Parathyroid adenoma (tissue), 2 donors: ENCODE data around the gene ADGRA3.

Experiments used
- H2AFZ ChIP-seq: fragments of 300-600 bp; sonication (generic); one replicate; pipeline ENCODE4 v1.7.0; 2017; ENCODE audit warnings: antibody characterized with exemption, mild to moderate bottlenecking
- H3K27ac ChIP-seq: fragments of 300-600 bp; sonication (generic); one replicate; pipeline ENCODE4 v1.7.0; 2017
- H3K27me3 ChIP-seq: fragments of 300-600 bp; sonication (generic); one replicate; pipeline ENCODE4 v1.7.0; 2017; ENCODE audit warnings: low read length; ENCODE audit not compliant: control insufficient read depth, insufficient read depth
- H3K36me3 ChIP-seq: fragments of 300-600 bp; sonication (generic); one replicate; pipeline ENCODE4 v1.7.0; 2017; ENCODE audit warnings: low read length; ENCODE audit not compliant: control insufficient read depth, insufficient read depth
- H3K4me1 ChIP-seq: fragments of 300-600 bp; sonication (generic); one replicate; pipeline ENCODE4 v1.7.0; 2017; ENCODE audit warnings: control low read depth
- H3K4me2 ChIP-seq: fragments of 300-600 bp; sonication (generic); one replicate; pipeline ENCODE4 v1.7.0; 2017; ENCODE audit warnings: low read length
- H3K4me3 ChIP-seq: fragments of 300-600 bp; sonication (generic); one replicate; pipeline ENCODE4 v1.7.0; 2017; ENCODE audit warnings: low read depth, low read length
- H3K79me2 ChIP-seq: fragments of 300-600 bp; sonication (generic); one replicate; pipeline ENCODE4 v1.7.0; 2017; ENCODE audit warnings: control low read depth
- H3K9ac ChIP-seq: fragments of 300-600 bp; sonication (generic); one replicate; pipeline ENCODE4 v1.7.0; 2017; ENCODE audit warnings: mild to moderate bottlenecking
- H3K9me3 ChIP-seq: fragments of 300-600 bp; sonication (generic); one replicate; pipeline ENCODE4 v1.7.0; 2017; ENCODE audit warnings: low read length; ENCODE audit not compliant: control insufficient read depth
- CTCF ChIP-seq: fragments of 300-600 bp; sonication (generic); IDR thresholded peaks from one replicate; pipeline ENCODE4 v1.7.0; 2017; ENCODE audit warnings: antibody characterized with exemption, mild to moderate bottlenecking
- donor health status: primary hyperparathyroidism.

The ADGRA3 gene

GRCh38 chr4:22493523-22493922 lies 22.3 kb downstream of the ADGRA3 start:
- Histone ChIP-seq H3K79me2 (peaks cover 2% of the 10 kb centered on the region), H3K4me2 (no peak overlapping the region), H3K4me1 (no peaks in the 10 kb centered on the region), H3K9me3 (no peaks in the 10 kb centered on the region), H3K9ac (no peak overlapping the region), H3K4me3 (no peak overlapping the region), H2AFZ (no peak overlapping the region), H3K27ac (no peak overlapping the region), H3K27me3 (no peaks in the 10 kb centered on the region), H3K36me3 (no peaks in the 10 kb centered on the region)
- no peak for TF ChIP-seq CTCF

GRCh38 chr4:22492987-22493386 lies 22.9 kb downstream of the ADGRA3 start:
- Histone ChIP-seq H3K4me3 (no peak overlapping the region), H3K36me3 (no peaks in the 10 kb centered on the region), H3K27me3 (no peaks in the 10 kb centered on the region), H3K9me3 (no peaks in the 10 kb centered on the region), H2AFZ (no peak overlapping the region), H3K9ac (no peak overlapping the region), H3K79me2 (peaks cover 6% of the 10 kb centered on the region), H3K4me1 (no peaks in the 10 kb centered on the region), H3K4me2 (no peak overlapping the region), H3K27ac (no peak overlapping the region)
- TF ChIP-seq CTCF = no peak

- Histone ChIP-seq H3K4me3 (no peak overlapping the region), H3K9me3 (no peaks in the 10 kb centered on the region), H3K36me3 (no peaks in the 10 kb centered on the region), H2AFZ (no peak overlapping the region), H3K79me2 (peaks cover 6% of the 10 kb centered on the region), H3K9ac (no peak overlapping the region), H3K4me1 (no peaks in the 10 kb centered on the region), H3K4me2 (no peak overlapping the region), H3K27ac (no peak overlapping the region), H3K27me3 (no peaks in the 10 kb centered on the region)
- no peak for TF ChIP-seq CTCF
Measured at GRCh38 chr4:22491939-22492338, 23.9 kb downstream of the ADGRA3 start.

GRCh38 chr4:22490718-22491315 lies 25.0 kb downstream of the ADGRA3 start:
- Histone ChIP-seq H3K27me3 (no peaks in the 10 kb centered on the region), H3K27ac (no peak overlapping the region), H3K4me2 (no peak overlapping the region), H2AFZ (no peak overlapping the region), H3K9me3 (no peaks in the 10 kb centered on the region), H3K36me3 (no peaks in the 10 kb centered on the region), H3K4me3 (no peak overlapping the region), H3K79me2 (peaks cover 6% of the 10 kb centered on the region), H3K4me1 (no peaks in the 10 kb centered on the region), H3K9ac (no peak overlapping the region)
- TF ChIP-seq CTCF = no peak

- H2AFZ ChIP-seq = no peak overlapping the region
- H3K27me3 ChIP-seq = no peaks in the 10 kb centered on the region
- no peaks in the 10 kb centered on the region for H3K9me3 ChIP-seq
- no peaks in the 10 kb centered on the region for H3K36me3 ChIP-seq
- no peak for TF ChIP-seq CTCF
- no peak overlapping the region for H3K27ac ChIP-seq
- no peak overlapping the region for H3K4me3 ChIP-seq
- no peaks in the 10 kb centered on the region for H3K4me1 ChIP-seq
- no peak overlapping the region for H3K4me2 ChIP-seq
- H3K79me2 ChIP-seq = peaks cover 3% of the 10 kb centered on the region
- no peak overlapping the region for H3K9ac ChIP-seq
Measured at GRCh38 chr4:22488106-22488505, 27.8 kb downstream of the ADGRA3 start.
